Stimulated activated CD8-positive, alpha-beta memory T cell treated with anti-CD3 and anti-CD28 coated beads, Interleukin-12 subunit alpha, Interleukin-12 subunit beta, amount 100 ng/mL, for 24 hours (primary cell): Measurements from ENCODE around the gene MAGEA3.
"Not testable (repeated sequence)": the region's sequence is repeated elsewhere in the genome, so short reads cannot be mapped to it uniquely, and the experiment has no call there.

Experiments
- DNase-seq: peaks from one replicate; pipeline ENCODE4 v3.0.0-alpha.2; 2020; ENCODE audit errors: extremely low read depth

MAGEA3 gene

DNA sequence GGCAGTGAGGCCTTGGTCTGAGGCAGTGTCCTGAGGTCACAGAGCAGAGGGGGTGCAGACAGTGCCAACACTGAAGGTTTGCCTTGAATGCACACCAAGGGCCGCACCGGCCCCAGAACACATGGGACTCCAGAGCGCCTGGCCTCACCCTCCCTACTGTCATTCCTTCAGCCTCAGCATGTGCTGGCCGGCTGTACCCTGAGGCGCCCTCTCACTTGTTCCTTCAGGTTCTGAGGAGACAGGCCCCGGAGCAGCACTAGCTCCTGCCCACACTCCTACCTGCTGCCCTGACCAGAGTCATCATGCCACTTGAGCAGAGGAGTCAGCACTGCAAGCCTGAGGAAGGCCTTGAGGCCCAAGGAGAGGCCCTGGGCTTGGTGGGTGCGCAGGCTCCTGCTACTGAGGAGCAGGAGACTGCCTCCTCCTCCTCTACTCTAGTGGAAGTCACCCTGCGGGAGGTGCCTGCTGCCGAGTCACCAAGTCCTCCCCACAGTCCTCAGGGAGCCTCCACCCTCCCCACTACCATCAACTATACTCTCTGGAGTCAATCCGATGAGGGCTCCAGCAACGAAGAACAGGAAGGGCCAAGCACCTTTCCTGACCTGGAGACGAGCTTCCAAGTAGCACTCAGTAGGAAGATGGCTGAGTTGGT lies 37.4 kb downstream of the MAGEA3 start:
- DNase-seq = no peak

DNA sequence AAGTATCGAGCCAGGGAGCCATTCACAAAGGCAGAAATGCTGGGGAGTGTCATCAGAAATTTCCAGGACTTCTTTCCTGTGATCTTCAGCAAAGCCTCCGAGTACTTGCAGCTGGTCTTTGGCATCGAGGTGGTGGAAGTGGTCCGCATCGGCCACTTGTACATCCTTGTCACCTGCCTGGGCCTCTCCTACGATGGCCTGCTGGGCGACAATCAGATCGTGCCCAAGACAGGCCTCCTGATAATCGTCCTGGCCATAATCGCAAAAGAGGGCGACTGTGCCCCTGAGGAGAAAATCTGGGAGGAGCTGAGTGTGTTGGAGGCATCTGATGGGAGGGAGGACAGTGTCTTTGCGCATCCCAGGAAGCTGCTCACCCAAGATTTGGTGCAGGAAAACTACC lies 37.9 kb downstream of the MAGEA3 start:
- DNase-seq = not testable (repeated sequence)

DNA sequence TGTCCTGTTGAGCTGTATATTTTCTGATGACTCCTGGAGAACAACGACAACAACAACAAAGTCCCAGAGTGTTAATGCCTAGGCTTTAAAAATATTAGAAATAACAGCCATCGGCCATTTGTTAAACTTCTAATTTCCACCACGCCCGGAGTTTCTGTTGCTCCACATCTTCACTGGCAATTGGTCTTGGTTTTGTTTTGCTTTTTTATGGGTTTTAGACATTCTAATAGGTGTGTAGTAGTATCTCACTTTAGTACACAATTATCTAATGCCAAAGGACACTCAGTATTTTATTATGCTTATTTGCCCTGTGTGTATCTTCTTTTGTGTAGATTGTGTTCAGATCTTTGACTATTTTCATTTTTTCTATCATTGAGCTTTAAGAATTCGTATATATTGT lies 40.0 kb downstream of the MAGEA3 start:
- DNase-seq = no peak
